Thyroid gland (tissue), 4 donors: ENCODE data around the gene ADGRB3. TPM values are rescaled to one million over a fixed set of nuclear protein-coding genes. Genes with fewer than 3 reads are reported as not detected.
"Not testable (repeated sequence)": the region's sequence is repeated elsewhere in the genome, so short reads cannot be mapped to it uniquely, and the experiment has no call there.

Experiments
- DNase-seq, 2 donors: peaks; one replicate each; pipeline ENCODE4 v3.0.0-alpha.2; 2019
- H3K27ac ChIP-seq, 3 donors: fragments of 200-600 bp; sonication (generic); 1 replicate in 2 of 3; 2 replicates in 1 of 3; pipeline ENCODE4 v1.5.1; 2016 to 2019; ENCODE audit warnings: mild to moderate bottlenecking in 1 of 3, moderate library complexity in 1 of 3
- H3K27me3 ChIP-seq: fragments of 200-600 bp; sonication (generic); one replicate; pipeline ENCODE4 v1.5.1; 2019
- H3K36me3 ChIP-seq, 2 donors: fragments of 200-600 bp; sonication (generic); one replicate each; pipeline ENCODE4 v1.5.1; 2016 to 2019
- H3K4me1 ChIP-seq, 2 donors: fragments of 200-600 bp; sonication (generic); one replicate each; pipeline ENCODE4 v1.5.1; 2017 to 2019
- H3K4me3 ChIP-seq, 3 donors: fragments of 200-600 bp; sonication (generic); replicated peaks in 1 of 3; 1 replicate in 2 of 3; 2 replicates in 1 of 3; pipeline ENCODE4 v1.5.1; 2016; ENCODE audit warnings: mild to moderate bottlenecking in 1 of 3
- H3K9me3 ChIP-seq: fragments of 200-600 bp; sonication (generic); one replicate; pipeline ENCODE4 v1.5.1; 2017
- CTCF ChIP-seq, 6 experiments: fragments of 200-600 bp in 3 of 6; fragments of 450-650 bp in 3 of 6; sonication (generic) in 3 of 6; IDR thresholded peaks; one replicate each; pipeline ENCODE4 v1.5.1; 2016 to 2019; ENCODE audit warnings: antibody characterized with exemption in 6 of 6, mild to moderate bottlenecking in 2 of 6, inconsistent platforms in 1 of 6, moderate library complexity in 1 of 6
- POLR2A ChIP-seq, 2 donors: fragments of 450-650 bp; IDR thresholded peaks; one replicate each; pipeline ENCODE4 v1.6.1; 2017; ENCODE audit warnings: antibody characterized with exemption in 2 of 2, mild to moderate bottlenecking in 2 of 2, moderate library complexity in 1 of 2
- WGBS, 2 donors: methylation state at CpG; one replicate each; pipeline ENCODE4 v1.1.5; 2017; 5-methylcytosine and 5-hydroxymethylcytosine counted together
- intact Hi-C: fragments of 100-400 bp; cut with DNase I; formaldehyde crosslinking; loops from one replicate; pipeline ENCODE4 v1.15.1; 2023
- small RNA-seq: library from RNA; depleted of rRNA; stranded (forward); fragments of <200 nt; gene quantifications from one replicate; pipeline ENCODE3, GENCODE V24; 2016
- total RNA-seq, 4 donors: library from RNA; depleted of rRNA; stranded (reverse); fragments of >200 nt; gene quantifications; one replicate each; pipeline ENCODE4 v1.2.3, GENCODE V29; 2016

Gene ADGRB3
- total RNA-seq, 4 donors from 2014 or later, result 0.45 to 3.0 (median 1.4) TPM

DNA sequence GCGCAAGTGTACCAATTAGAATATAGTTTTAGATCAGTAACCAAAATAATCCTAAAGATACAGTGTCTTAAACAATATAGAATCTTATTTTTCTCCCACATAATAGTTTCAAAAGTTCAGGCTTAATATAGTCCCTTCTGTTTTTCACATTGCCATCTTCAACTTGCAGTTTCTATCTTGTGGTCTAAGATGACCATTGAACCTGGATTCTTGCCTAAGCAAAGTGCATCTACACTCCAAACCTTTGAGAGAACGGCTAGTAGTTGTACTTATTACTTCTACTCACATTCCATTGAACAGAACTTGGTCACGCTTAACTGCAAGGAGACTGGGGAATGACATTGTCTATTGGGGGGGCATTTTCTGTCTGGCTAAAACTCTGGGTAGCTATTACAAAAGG, 788.7 kb downstream of the ADGRB3 start:
- Histone ChIP-seq H3K27me3 (no peaks in the 10 kb centered on the region), H3K9me3 (no peaks in the 10 kb centered on the region), H3K36me3 (no peaks in the 10 kb centered on the region), H3K4me3 (no peak overlapping the region), H3K27ac (no peak overlapping the region), H3K4me1 (no peaks in the 10 kb centered on the region)
- no peak for DNase-seq
- intact Hi-C loops, result no loop called here
- 51 to 67% methylated on average over 3 of the region's 3 CpGs for WGBS, 2 donors
- TF ChIP-seq CTCF (IDR thresholded peaks at IDR 0.05) (no peak), POLR2A (IDR thresholded peaks at IDR 0.05) (no peak)

DNA sequence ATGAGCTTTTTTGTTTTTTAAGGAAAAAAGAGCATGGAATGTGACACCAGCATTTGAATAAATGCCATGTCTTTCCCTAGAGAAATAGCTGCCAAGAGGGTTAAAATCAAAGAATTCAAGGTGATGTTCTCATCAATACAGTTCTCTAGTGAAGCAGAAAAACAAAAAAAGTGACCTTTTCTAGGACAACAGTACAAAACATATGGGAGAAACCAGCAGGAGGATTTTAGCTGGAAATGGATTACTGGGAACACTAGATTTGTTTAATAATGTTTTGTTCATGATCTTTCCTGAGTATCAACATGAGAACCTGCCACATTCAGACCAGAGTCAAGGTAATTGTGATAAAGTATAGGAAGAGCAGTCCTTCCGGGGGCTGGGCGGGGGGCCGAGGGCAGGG, 789.5 kb downstream of the ADGRB3 start:
- H3K9me3 ChIP-seq, result no peaks in the 10 kb centered on the region
- no peak for DNase-seq
- H3K4me3 ChIP-seq, result no peak overlapping the region
- H3K27ac ChIP-seq, result no peak overlapping the region
- H3K36me3 ChIP-seq, result no peaks in the 10 kb centered on the region
- intact Hi-C loops, result no loop called here
- no peaks in the 10 kb centered on the region for H3K4me1 ChIP-seq
- no peaks in the 10 kb centered on the region for H3K27me3 ChIP-seq
- WGBS, 2 donors, result 66 to 76% methylated on average over 3 of the region's 3 CpGs
- no peak for TF ChIP-seq CTCF (IDR thresholded peaks at IDR 0.05)
- no peak for TF ChIP-seq POLR2A (IDR thresholded peaks at IDR 0.05)

GRCh38 chr6:69427882-69428281, 792.8 kb downstream of the ADGRB3 start:
- Histone ChIP-seq H3K4me1 (no peaks in the 10 kb centered on the region), H3K9me3 (no peaks in the 10 kb centered on the region), H3K27ac (no peak overlapping the region), H3K4me3 (no peak overlapping the region), H3K27me3 (no peaks in the 10 kb centered on the region), H3K36me3 (no peaks in the 10 kb centered on the region)
- intact Hi-C loops, result no loop called here
- no peak for DNase-seq
- TF ChIP-seq CTCF (IDR thresholded peaks at IDR 0.05), result no peak
- no peak for TF ChIP-seq POLR2A (IDR thresholded peaks at IDR 0.05)
- 77 to 82% methylated on average over 5 of the region's 5 CpGs for WGBS, 2 donors

DNA sequence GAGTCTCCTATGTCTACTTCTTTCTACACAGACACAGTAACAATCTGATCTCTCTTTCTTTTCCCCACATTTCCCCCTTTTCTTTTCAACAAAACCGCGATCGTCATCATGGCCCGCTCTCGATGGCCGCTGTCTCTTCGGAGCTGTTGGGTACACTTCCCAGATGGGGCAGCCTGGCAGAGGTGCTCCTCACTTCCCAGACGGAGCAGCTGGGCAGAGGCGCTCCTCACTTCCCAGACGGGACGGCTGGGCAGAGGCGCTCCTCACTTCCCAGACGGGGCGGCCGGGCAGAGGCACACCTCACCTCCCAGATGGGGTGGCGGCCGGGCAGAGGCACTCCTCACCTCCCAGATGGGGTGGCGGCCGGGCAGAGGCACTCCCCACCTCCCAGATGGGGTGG, 797.1 kb downstream of the ADGRB3 start:
- 85 to 86% methylated on average over 13 to 16 of the region's 19 CpGs for WGBS, 2 donors
- H3K27me3 ChIP-seq, H3K4me1 ChIP-seq, intact Hi-C loops, H3K36me3 ChIP-seq, DNase-seq, H3K9me3 ChIP-seq, H3K27ac ChIP-seq, H3K4me3 ChIP-seq: not testable (repeated sequence)

GRCh38 chr6:69433116-69433515, 798.0 kb downstream of the ADGRB3 start:
- not testable (repeated sequence) for H3K27ac ChIP-seq, H3K36me3 ChIP-seq
- WGBS, 2 donors, result 39 to 100% methylated on average over 1 to 4 of the region's 22 CpGs

GRCh38 chr6:69438113-69438512, 803.0 kb downstream of the ADGRB3 start:
- 94% methylated on average over 2 of the region's 2 CpGs for WGBS, 2 donors
- Histone ChIP-seq H3K27ac (no peak overlapping the region), H3K4me3 (no peak overlapping the region), H3K4me1 (no peaks in the 10 kb centered on the region), H3K36me3 (no peaks in the 10 kb centered on the region), H3K27me3 (no peaks in the 10 kb centered on the region), H3K9me3 (no peaks in the 10 kb centered on the region)
- TF ChIP-seq CTCF (IDR thresholded peaks at IDR 0.05) (no peak), POLR2A (IDR thresholded peaks at IDR 0.05) (no peak)
- no peak for DNase-seq
- intact Hi-C loops, result no loop called here

More at GRCh38 chr6:69433116-69433515, 798.0 kb downstream of the ADGRB3 start:
- H3K27me3 ChIP-seq, H3K4me1 ChIP-seq, H3K4me3 ChIP-seq, DNase-seq, H3K9me3 ChIP-seq, intact Hi-C loops: not testable (repeated sequence)

Small RNA genes lying within 50 kb of the gene (small RNA-seq; reads per million reads assigned to genes)
- gene AL606923.1, result not detected
